ENCODE data around the gene CTSL.

DNA sequence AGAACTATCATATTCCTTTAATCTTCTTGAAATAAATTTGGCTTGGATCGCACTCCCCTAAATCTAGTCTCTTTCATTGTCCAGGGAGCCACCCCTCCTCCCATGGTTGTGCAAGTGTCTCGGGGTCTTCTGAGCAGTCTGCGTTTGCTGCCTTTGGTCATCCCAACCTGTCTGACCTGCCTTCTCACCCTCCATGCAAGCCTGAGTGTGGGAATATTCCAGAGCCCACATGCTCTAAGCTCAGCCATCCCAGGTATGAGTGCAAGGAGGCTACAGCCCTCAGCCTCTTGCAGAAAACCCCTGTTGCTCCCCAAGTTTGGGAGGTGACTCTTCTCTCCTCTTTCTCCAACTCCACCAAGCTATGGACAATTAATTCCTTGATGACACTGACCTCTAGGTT, 7.7 kb upstream of the CTSL start:
- TF ChIP-seq CTCF (IDR thresholded peaks at IDR 0.05; ENCODE audit: low read depth, low read length, missing input control) (no peak), ATF3 (IDR thresholded peaks at IDR 0.05) (no peak), REST (IDR thresholded peaks at IDR 0.05) (no peak), RXRA (IDR thresholded peaks at IDR 0.05) (no peak)

Data from liver (tissue), 3 donors.